NCI-H446 treated with DMSO at 0.1 percent for 48 hours (cell line): Measurements from ENCODE around the gene UBE2G2.

Source experiments
- DNase-seq: peaks from one replicate; lab custom pipeline; 2025; lab: John Stamatoyannopoulos, UW

The UBE2G2 gene

DNA sequence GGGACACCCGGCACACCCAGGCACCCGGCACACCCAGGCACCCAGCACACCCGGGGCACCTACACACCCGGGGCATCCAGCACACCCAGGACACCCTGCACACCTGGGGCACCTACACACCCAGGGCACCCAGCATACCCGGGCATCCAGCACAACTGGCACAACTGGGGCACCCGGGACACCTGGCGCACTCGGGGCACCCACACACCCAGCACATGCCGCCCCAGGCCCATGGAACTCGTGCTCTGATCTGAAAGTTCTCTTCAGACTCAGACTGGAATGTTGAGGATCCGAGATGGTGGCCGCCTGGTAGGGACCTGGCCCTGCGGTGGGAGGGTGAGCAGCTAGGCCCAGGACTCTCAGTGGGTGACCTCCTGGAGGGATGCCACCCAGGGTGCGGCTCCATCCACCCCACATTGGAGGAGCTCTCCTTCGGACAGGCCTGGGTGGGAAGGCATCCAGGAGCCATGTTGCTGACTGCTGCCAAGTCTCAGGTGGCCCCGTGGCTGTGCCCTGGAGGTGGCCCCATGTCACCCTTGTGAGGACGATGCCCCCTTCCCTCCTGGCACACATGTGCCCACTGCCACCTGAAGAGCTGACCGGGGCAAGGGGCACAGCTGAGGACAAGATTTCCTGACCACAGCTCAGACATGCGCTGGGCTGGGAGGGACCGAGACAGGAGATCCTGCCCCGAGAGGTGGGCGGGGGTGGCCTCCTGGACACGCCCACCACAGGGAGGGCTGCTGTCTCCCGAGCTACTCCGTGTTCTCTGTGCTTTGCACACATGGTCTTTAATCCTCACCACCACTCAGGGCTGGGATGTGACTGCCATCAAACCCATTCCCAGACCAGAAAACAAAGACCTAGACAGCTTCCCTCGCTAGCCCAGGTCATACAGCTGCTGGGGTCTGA, 37.0 kb downstream of the UBE2G2 start:
- DNase-seq = no peak

DNA sequence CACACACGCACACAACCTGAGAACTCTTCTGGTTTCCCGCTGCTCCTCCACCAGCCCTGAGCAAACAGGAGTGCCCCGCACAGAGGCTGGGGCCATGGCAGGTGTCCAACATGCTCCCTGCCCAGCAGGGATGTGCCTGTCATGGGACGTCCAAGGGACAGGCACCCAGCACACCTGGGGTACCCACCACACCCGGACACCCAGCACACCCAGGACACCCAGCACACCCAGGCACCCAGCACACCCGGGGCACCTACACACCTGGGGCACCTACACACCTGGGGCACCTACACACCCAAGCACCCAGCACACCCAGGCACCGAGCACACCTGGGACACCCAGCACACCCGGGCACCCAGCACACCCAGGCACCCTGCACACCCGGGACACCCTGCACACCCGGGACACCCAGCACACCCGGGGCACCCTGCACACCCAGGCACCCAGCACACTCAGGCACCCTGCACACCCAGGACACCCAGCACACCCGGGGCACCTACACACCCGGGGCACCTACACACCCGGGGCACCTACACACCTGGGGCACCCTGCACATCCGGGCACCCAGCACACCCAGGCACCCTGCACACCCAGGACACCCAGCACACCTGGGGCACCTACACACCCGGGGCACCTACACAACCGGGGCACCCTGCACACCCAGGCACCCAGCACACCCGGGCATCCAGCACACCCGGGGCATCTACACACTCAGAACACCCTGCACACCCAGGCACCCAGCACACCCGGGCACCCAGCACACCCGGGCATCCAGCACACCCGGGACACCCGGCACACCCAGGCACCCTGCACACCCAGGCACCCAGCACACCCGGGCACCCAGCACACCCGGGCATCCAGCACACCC, 37.9 kb downstream of the UBE2G2 start:
- DNase-seq = no peak

DNA sequence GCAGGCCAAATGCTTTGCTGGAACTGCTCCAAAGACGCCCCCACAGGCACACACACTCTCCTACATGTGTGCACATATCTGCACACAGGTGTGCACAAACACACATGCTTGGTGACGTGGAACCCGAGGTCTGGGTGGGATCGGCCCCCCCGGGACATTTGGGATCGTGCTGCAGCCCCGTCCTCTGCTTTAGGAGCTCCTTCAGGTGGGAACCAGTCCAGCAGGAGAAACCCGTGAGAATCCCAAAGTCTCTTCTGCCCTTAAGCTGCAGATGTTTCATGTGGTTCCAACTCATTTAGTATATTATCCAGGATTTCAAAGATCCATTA, 38.6 kb downstream of the UBE2G2 start:
- DNase-seq = no peak

DNA sequence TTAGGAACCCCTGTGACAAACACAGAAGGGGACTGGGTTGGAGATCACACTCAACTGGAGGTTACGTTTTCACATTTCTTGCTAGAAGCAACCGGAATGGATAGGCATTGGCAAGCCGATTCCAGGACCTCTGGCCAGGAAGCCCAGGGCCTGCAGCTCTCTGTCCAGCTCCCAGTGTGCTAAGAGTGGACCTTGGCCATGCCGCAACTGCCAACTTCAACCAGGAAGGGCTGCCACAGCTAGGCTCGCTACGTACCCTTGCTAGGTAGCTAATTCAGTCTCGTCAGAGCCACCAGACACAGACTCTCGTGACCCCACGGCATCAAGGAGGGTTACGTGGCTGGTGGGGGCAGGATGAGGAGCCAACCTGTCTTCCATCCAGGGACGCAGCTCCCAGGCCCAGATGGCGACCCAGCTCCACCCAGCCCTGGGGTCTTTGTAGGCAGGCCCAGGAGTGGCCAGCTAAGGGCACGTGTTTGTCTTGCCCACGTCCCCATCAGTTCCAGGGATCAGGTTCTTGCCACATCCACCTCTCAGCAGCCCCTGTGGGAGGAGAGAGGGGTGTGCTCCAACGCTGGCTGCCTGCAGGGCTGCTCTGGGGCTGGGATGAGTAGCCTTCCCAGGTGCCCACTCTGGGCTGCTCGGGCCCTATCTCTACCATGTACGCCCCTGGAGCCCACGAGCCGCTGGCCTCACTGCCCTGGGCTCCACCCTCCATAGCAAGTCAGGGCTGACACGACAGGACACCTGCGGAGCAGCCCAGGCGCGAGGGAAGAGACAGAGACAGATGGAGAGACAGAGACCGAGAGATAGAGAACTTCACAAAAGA, 39.2 kb downstream of the UBE2G2 start:
- no peak for DNase-seq

DNA sequence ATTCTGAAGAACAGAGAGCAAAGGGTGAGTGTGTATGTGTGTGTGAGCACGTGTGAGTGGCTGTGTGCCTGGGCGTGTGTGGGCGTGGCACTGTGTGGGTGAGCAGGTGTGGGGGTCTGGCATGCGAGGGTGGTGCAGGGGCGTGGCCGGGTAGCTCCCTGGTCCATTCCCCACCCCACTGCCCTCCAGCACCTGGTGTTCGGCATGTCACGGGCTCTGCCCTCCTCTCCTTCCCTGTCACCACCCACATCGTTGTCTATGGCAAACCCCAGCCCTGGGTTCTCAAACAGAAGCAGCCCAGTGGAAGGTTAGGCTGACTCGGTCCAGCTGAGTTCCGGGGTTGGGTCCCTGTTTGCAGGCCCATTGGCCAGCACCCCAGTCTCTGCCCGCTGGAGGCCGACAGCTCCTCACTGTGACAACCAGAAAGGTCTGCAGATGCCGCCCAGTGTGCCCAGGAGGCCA, 39.8 kb downstream of the UBE2G2 start:
- no peak for DNase-seq

DNA sequence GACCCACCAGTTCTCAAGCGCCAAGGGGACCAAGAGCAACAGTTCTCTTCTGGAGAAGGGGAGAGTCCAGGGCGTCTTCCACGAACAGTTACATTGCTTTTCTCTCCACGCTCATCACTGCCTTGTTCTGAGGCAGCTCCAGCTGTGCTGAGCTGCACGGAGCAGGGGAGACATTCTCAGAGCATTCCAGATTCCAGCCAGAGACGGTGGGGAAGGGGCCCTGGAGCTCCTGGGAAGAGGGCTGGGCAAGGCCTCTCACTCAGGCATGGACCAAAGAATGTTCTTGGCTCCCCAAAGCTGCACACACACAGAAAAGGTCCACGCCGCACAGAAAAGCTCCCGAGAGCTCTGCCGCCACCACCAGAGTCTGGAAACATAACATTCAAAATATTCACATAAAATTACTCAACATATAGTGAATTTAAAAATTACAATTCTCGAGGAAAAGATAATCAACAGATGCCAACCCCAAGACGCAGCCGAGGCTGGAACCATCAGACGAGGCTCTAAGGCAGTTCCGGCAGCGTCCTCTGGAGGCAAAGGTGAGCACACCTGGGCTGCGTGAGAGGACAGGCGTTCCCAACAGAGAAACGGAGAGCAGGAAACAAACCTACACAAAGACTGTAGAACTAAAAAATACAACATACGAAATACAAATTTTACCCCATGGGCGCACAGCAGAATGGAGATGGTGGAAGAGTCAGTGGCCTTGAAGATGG, 40.5 kb downstream of the UBE2G2 start:
- no peak for DNase-seq

DNA sequence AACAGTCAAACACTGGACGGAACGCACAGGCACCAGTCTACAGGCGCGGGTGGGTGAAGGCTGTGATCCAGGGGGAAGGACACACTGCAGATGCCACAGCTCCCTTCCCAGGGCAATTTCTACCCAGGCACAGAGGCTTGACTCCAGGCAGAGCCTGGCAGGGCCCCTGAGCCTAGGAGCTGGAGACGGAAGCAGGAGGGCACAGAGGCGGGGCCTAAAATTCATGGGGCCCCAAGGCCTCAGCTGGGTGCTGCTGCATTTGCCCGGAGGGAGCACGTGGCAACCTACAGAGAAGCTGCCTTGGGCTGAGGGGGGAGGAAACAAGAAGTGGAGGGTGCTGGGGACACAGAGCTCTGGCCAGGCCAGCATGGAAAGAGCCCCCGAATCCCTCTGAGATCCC, 41.2 kb downstream of the UBE2G2 start:
- no peak for DNase-seq

DNA sequence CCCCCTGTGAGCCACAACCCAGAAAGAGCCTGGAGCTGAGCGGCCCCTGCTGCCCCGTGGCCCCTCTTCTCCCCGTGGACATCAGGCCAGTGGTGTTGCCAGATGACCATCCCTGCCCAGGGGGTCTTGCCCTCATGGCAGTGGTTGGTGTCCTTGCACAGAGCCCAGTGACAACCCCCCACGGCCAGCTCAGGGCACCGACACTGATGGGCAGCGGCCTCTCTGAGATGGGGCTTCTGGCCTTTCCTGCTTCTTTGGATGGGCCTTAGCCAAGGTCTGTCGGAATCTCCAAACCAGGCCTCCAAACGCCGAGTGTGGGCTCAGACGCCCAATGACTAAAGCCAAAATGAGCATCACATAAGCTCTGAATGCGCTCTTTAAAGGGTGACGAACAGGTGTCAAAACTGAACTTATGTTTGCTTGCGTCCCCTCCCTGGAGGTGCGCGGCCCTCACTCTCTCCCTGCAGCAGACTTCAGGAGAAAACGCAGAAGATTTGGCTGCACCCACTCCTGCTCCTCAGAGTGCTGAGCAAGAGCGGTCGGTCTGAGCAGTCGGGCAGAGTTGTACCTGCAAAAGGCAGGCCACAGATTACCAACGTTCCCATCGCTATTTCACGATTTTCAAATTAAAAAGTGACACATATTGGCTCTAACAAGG, 41.9 kb downstream of the UBE2G2 start:
- no peak for DNase-seq

DNA sequence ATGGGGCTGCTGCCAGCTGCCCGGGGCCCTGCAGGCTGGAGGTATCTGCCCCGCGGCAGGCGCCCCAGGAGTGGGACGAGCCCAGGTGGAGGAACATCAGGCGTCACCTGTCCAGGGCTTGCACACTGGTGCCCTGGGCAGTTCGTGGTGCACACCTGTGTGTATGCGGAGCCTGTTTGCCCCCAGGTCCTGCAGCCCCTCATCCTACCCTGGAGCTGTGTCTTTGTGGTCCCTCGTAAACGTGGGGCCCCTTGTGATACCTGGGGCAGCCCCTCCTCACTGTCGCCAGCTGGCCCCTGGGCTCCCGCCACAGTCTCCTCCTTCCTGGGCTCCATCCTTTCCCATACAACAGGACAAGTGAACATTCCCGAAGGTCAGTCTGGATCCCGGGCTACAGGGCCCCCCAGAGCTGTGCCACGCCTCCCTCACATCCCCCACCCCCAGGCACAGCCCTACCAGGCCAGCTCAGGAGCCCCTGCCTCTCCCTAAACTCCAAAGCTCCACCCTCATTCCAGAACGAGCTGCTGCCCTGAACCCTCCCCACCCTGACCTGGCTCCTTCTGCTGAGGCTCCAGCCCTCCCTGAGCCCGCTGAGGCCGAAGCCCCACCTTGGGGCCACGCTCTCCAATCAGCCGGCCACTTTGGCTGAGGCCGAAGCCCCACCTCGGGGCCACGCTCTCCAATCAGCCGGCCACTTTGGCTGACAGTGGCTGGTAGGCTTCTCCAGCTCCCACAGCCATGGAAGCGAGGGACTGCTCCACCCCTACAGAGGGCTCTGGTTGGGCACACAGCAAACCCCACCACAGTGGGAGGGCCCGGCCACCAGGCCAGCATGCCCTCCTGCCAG, 42.6 kb downstream of the UBE2G2 start:
- no peak for DNase-seq

DNA sequence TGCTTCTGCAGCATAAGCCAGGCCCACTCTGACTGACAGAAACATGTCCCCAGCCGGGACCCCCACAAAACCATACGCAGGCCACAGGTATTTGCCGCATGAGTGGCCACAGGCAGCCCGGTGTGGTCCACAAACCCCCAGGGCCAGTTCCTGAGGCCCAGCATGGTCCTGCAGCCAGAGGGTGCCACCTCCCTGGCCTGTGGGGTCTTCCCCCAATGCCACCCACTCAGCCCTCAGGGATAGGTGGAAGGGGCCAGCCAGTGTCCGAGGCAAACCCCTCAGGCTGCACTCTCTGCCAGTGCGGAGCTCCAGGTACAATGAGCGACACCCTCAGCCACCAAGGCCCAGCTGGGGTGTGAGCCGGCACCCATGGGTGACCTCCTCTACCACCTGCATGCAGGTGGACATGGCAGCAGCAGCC, 43.5 kb downstream of the UBE2G2 start:
- DNase-seq = no peak

DNA sequence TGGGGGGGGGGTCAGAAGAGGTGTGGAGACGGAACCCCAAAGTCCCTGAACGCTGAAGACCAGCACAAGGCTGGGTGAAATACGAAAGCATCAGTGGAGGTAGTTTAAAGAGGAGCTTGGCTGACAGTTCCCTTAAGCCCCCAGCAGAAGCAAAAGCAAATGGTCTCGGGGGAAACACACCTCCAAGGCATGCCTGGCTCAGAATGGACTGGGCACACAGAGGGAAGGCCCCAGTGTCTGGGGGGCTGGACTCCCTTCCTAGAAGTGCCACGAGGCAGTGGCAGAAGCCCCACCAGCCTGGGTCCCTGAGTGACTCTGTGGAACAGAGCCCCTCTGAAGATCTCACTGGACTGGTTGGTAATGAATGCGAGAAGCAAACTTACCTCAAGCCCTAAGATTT, 43.9 kb downstream of the UBE2G2 start:
- DNase-seq = no peak

DNA sequence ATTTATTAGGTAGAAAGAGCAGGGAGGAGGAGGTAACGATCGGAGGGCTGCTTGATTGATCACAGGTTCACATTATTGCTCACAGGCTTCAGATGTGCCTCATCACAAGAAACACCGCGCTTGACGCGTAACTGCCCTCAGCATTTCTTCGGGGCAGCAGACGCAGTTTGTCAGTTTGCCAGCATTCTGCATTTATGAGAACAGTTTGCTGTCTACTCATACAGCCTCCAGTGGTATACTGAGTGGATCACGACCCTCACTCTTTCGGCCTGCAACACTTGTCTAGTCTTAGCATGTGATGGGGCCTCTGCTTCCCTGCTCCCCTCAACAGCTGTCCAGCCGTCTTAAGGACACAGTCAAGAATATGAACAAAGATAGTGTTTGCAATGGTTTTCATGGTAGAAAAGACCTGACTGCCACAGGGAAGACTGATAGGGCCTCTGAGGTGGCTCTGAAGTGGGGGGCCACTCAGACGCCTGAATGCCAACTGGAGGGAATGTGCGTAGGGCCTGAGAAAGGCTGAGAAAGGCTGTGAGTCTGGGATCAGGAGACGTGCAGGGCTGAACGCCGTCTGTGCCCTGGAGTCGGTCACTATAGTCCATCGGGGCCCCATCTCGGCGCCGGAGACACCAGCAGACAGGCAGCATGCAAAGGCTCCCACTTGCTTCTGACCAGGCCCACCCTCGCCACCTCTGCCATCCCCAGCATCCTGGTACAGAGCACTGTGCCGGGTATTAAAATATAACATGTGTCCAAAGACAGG, 45.0 kb downstream of the UBE2G2 start:
- no peak for DNase-seq

DNA sequence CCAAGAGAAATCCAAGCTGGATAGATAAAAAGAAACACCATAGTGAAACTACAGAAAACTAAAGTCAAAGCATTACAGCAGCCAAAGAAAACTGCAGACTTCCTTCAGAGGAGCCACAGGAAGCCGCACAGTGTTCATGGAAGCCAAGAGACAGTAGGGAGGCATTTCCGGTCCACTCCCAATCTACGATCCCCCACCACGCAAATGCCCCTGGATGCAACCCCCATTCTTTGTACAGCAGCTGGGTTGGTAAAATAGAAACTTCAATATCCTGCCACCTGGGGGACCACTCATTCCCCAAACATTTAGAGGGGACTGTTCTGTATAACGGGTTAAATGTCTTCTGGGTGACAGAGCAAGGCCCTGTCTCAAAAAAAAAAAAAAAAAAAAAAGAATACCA, 46.4 kb downstream of the UBE2G2 start:
- DNase-seq = no peak

DNA sequence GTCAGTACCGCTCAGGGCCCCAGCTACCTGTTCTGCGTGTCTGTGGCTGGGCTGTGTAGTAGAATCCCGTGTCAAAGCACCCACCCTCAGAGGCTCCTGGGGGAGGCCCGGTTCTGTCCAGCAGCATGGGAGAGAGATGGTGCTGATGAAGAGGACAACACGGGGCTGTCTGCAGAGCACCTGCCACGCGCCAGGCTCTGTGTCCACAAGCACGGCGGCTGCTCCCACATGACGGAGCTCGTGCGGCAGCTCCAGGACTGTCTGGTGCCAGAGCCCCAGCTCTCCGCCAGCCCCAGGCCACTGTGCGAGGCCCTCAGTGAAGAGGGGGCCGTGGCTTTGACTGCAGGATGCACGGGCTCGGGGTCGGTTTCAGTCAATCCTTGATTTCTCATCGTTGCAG, 48.3 kb downstream of the UBE2G2 start:
- DNase-seq = no peak

DNA sequence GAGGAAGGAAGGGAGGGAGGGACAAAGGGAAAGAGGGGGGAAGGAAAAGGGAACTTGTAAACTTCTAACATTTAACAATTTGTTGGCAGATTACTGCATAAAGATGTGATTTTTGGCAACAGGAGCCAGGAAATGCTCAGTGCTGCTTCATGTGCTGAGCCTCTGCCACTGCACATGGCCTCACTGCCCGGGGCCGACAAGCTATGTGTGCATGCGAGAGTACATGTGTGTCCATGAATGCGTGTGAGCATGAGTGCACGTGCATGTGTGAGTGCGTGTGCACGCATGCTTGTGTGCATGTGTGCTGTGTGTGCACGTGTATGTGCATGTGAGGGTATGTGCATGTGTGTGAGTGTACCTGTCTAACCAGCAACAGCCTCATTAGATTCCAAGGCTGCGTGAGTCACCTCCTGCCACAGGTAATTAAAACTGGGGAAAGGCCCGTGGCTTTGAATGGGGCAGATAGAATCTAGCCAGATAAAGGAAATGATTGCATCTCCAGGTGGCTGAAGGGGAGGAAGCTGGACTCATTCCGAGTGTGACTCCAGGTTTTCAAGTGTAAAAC, 48.9 kb downstream of the UBE2G2 start:
- no peak for DNase-seq

DNA sequence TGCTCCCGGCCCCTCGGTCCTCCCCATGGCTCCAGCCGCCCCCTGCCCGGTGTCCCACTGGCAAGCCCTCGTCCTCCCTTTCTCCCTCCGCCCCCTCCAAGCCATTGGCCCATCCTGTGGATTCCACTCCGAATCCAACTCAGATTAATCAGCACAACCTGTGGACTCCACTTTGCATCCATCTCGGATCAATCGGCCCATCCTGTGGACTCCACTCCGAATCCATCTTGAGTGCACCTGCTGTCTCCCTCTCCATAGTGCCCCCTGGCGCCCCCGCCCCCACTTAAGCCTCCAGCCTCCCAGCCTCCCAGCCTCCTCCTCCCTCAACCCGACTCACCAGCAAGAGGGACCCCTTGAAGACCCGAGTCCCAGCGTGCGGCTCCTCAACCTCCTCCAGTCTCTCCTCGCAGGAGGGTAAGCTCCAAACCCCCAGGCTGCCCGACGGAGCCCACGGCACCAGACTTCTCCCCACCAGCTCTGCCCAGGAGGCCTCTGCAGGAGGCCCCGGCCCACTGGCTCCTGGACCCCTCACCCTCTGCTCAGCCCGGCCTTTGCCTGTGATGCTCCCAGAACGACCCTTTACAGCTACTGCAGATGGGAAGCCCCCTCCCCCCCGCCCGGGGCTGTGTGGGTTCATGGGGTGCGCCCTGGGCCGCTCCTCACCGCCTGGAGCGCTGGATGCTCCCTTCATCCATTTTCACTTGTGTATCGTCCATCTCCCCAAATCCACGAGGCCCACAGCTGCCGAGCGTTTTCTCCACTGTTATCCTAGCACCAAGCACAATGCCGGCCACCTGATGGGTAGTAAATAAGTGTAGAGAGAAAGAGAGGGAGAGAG, 49.6 kb downstream of the UBE2G2 start:
- DNase-seq = no peak

DNA sequence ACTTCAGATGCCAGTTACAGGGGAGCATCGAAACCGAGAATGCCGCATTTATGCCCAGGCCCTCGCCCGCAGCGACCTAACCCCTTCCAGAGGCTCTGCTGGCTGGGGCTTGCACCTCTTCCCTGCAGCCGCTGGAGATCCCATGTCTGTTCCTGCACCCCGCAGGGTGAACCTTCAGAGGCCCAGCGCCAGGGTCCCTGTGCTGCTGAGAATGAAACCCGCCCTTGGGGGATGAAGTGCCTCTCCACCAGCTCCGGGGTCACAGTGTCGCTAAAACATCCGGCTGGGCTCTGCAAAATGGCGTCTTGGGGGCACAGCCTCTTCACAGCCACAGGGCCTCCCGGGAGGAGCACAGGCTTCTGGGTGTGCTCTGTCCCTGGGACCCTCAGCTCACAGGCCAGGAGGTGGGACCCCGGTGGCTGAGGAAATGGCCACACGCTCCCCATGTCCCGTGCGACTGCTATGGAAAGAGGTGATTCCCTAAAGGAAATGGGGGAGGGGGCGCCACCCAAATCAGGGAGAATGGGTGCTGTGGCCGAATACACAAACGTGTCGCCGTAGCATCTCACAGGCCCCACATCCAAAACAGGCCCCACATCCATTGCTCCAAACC, 50.3 kb downstream of the UBE2G2 start:
- no peak for DNase-seq

DNA sequence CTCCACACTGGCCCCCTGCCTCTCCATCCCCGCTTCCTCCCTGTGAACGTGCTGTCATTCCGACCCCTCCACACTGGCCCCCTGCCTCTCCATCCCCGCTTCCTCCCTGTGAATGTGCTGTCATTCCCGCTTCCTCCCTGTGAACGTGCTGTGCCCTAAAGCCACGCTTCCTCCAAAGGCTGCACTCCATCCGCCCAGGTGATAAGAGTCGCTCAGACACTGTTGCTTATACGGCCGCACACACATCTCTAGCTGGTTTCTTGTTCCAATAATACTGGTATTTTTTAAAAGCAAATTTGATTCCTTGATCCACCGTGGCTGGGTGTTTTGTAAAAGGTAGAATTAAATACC, 51.0 kb downstream of the UBE2G2 start:
- no peak for DNase-seq
